ENCODE measurements around the gene ZNF853.

- TF ChIP-seq, protein P1, sequence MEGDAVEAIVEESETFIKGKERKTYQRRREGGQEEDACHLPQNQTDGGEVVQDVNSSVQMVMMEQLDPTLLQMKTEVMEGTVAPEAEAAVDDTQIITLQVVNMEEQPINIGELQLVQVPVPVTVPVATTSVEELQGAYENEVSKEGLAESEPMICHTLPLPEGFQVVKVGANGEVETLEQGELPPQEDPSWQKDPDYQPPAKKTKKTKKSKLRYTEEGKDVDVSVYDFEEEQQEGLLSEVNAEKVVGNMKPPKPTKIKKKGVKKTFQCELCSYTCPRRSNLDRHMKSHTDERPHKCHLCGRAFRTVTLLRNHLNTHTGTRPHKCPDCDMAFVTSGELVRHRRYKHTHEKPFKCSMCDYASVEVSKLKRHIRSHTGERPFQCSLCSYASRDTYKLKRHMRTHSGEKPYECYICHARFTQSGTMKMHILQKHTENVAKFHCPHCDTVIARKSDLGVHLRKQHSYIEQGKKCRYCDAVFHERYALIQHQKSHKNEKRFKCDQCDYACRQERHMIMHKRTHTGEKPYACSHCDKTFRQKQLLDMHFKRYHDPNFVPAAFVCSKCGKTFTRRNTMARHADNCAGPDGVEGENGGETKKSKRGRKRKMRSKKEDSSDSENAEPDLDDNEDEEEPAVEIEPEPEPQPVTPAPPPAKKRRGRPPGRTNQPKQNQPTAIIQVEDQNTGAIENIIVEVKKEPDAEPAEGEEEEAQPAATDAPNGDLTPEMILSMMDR (IDR thresholded peaks at IDR 0.05) = no peak
- TF ChIP-seq POLR2A (IDR thresholded peaks at IDR 0.05) = no peak
Measured at GRCh38 chr7:6637544-6638229, 22.3 kb downstream of the ZNF853 start.
